ENCODE measurements around the gene AQP1. TPM values are rescaled to one million over a fixed set of nuclear protein-coding genes. Genes with fewer than 3 reads are reported as not detected.

AQP1 gene
- total and polyA plus RNA-seq, 2 experiments from 2014 or later: 0.33 to 0.54 TPM

- H3K9me3 ChIP-seq (ENCODE audit: low read depth): no peaks in the 10 kb centered on the region
- H3F3A ChIP-seq (ENCODE audit: insufficient read depth): no peaks in the 10 kb centered on the region
- no peak overlapping the region for H3K9ac ChIP-seq
- TF ChIP-seq EZH2 (IDR thresholded peaks at IDR 0.05; ENCODE audit: insufficient read depth, poor library complexity, severe bottlenecking): no peak
- TF ChIP-seq EZH2phosphoT487 (IDR thresholded peaks at IDR 0.05; ENCODE audit: insufficient read depth, low read depth): no peak
- DNase-seq: no peak
- H2AFZ ChIP-seq: no peak overlapping the region
- in situ Hi-C loops (cut with MboI): no loop called here
- 80 to 83% methylated on average over 4 of the region's 4 CpGs for WGBS, 2 experiments (ENCODE audit: low coverage in 1 of 2, low lambda C conversion rate in 2 of 2, missing lambda C conversion rate in 2 of 2)
- no peaks in the 10 kb centered on the region for H3K9me2 ChIP-seq (ENCODE audit: insufficient read depth)
- no peaks in the 10 kb centered on the region for H3K4me1 ChIP-seq (ENCODE audit: insufficient read depth)
- no peak overlapping the region for H3K4me2 ChIP-seq (ENCODE audit: unreplicated experiment)
- H3K36me3 ChIP-seq (ENCODE audit: low read depth): no peaks in the 10 kb centered on the region
- no peak overlapping the region for H3K27ac ChIP-seq
- H4K20me1 ChIP-seq (ENCODE audit: insufficient read depth): no peaks in the 10 kb centered on the region
- H3K4me3 ChIP-seq: no peak overlapping the region
- no peaks in the 10 kb centered on the region for H3K27me3 ChIP-seq (replicated peaks; ENCODE audit: insufficient read depth)
- H3K79me2 ChIP-seq (ENCODE audit: insufficient read depth): no peaks in the 10 kb centered on the region
Measured at GRCh38 chr7:30865076-30865475, 46.6 kb upstream of the AQP1 start.

DNA sequence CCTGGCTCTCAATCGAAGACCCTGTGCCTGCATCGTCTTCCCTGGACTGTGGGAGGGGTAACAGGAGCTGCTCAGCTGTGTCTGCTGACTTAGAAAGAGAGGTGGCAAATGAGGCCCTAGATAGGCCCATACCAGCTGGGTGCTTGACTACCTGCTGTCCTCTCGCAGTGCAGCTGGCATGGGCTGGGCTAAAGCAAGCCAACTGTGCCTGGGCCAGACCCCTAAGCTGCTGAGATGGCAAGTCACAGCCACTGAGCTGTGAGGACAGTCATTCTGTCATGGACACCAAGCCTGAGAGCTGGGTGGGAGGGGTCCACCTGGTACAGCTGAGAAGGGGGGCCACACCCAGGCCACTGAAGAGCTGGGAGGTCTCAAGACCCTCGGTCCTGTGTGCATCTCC is 45.8 kb upstream of the AQP1 start:
- in situ Hi-C loops (cut with MboI): no loop called here
- Histone ChIP-seq H3K27me3 (replicated peaks; ENCODE audit: insufficient read depth) (no peaks in the 10 kb centered on the region), H3K4me3 (no peak overlapping the region), H2AFZ (no peak overlapping the region), H3K4me1 (ENCODE audit: insufficient read depth) (no peaks in the 10 kb centered on the region), H3K9me2 (ENCODE audit: insufficient read depth) (no peaks in the 10 kb centered on the region), H3K27ac (no peak overlapping the region), H3K79me2 (ENCODE audit: insufficient read depth) (no peaks in the 10 kb centered on the region), H3K4me2 (ENCODE audit: unreplicated experiment) (no peak overlapping the region), H3K9me3 (ENCODE audit: low read depth) (no peaks in the 10 kb centered on the region), H3K9ac (no peak overlapping the region), H4K20me1 (ENCODE audit: insufficient read depth) (no peaks in the 10 kb centered on the region), H3F3A (ENCODE audit: insufficient read depth) (no peaks in the 10 kb centered on the region), H3K36me3 (ENCODE audit: low read depth) (no peaks in the 10 kb centered on the region)
- no peak for DNase-seq
- no peak for TF ChIP-seq EZH2phosphoT487 (IDR thresholded peaks at IDR 0.05; ENCODE audit: insufficient read depth, low read depth)
- no peak for TF ChIP-seq EZH2 (IDR thresholded peaks at IDR 0.05; ENCODE audit: insufficient read depth, poor library complexity, severe bottlenecking)
- 72 to 90% methylated on average over 4 of the region's 4 CpGs for WGBS, 2 experiments (ENCODE audit: low coverage in 1 of 2, low lambda C conversion rate in 2 of 2, missing lambda C conversion rate in 2 of 2)

GRCh38 chr7:30866939-30867338 is 44.7 kb upstream of the AQP1 start:
- no peaks in the 10 kb centered on the region for H3K79me2 ChIP-seq (ENCODE audit: insufficient read depth)
- in situ Hi-C loops (cut with MboI): no loop called here
- H3K4me1 ChIP-seq (ENCODE audit: insufficient read depth): no peaks in the 10 kb centered on the region
- H4K20me1 ChIP-seq (ENCODE audit: insufficient read depth): no peaks in the 10 kb centered on the region
- no peak overlapping the region for H3K4me2 ChIP-seq (ENCODE audit: unreplicated experiment)
- no peaks in the 10 kb centered on the region for H3K27me3 ChIP-seq (replicated peaks; ENCODE audit: insufficient read depth)
- WGBS, 2 experiments (ENCODE audit: low coverage in 1 of 2, low lambda C conversion rate in 2 of 2, missing lambda C conversion rate in 2 of 2): 83 to 91% methylated on average over 7 of the region's 7 CpGs
- no peak overlapping the region for H3K9ac ChIP-seq
- H3K4me3 ChIP-seq: no peak overlapping the region
- no peaks in the 10 kb centered on the region for H3K36me3 ChIP-seq (ENCODE audit: low read depth)
- no peaks in the 10 kb centered on the region for H3K9me3 ChIP-seq (ENCODE audit: low read depth)
- no peak overlapping the region for H2AFZ ChIP-seq
- no peak for DNase-seq
- TF ChIP-seq EZH2phosphoT487 (IDR thresholded peaks at IDR 0.05; ENCODE audit: insufficient read depth, low read depth): no peak
- no peak for TF ChIP-seq EZH2 (IDR thresholded peaks at IDR 0.05; ENCODE audit: insufficient read depth, poor library complexity, severe bottlenecking)
- H3K9me2 ChIP-seq (ENCODE audit: insufficient read depth): no peaks in the 10 kb centered on the region
- H3F3A ChIP-seq (ENCODE audit: insufficient read depth): no peaks in the 10 kb centered on the region
- no peak overlapping the region for H3K27ac ChIP-seq

DNA sequence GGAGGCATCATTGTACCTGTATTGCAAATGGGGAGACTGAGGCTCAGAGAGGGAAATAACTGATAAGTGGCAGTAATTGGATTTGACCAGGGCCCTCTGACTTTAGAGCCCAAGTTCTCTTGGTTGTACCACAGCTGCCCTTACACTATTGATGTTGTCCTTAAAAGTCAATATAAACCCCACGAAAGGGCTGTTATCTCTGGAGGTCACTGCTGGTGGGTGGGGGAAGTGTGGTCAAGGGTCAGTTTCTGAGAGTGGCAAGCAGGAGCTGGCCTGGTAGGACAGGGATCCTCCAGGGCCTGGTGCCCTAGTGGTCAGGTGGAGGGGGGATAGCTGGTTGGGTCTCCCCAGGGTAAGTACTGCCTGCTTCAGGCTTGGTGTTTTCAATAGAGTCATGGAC is 44.2 kb upstream of the AQP1 start:
- DNase-seq: no peak

More for the DNA sequence above, 44.2 kb upstream of the AQP1 start:
- Histone ChIP-seq H4K20me1 (ENCODE audit: insufficient read depth) (no peaks in the 10 kb centered on the region), H3K27ac (no peak overlapping the region), H3K79me2 (ENCODE audit: insufficient read depth) (no peaks in the 10 kb centered on the region), H3K4me2 (ENCODE audit: unreplicated experiment) (no peak overlapping the region), H3K9me3 (ENCODE audit: low read depth) (no peaks in the 10 kb centered on the region), H3F3A (ENCODE audit: insufficient read depth) (no peaks in the 10 kb centered on the region), H3K9me2 (ENCODE audit: insufficient read depth) (no peaks in the 10 kb centered on the region), H3K9ac (no peak overlapping the region), H3K4me3 (no peak overlapping the region), H2AFZ (no peak overlapping the region), H3K36me3 (ENCODE audit: low read depth) (no peaks in the 10 kb centered on the region), H3K27me3 (replicated peaks; ENCODE audit: insufficient read depth) (no peaks in the 10 kb centered on the region), H3K4me1 (ENCODE audit: insufficient read depth) (no peaks in the 10 kb centered on the region)
- in situ Hi-C loops (cut with MboI): no loop called here
- WGBS, 2 experiments (ENCODE audit: low coverage in 1 of 2, low lambda C conversion rate in 2 of 2, missing lambda C conversion rate in 2 of 2): 100% methylated on average over 1 of the region's 1 CpG
- no peak for TF ChIP-seq EZH2 (IDR thresholded peaks at IDR 0.05; ENCODE audit: insufficient read depth, poor library complexity, severe bottlenecking)
